D721Med (cell line): Measurements from ENCODE around the gene CALHM3.
"Not testable (repeated sequence)": the region's sequence is repeated elsewhere in the genome, so short reads cannot be mapped to it uniquely, and the experiment has no call there.

Source experiments
- DNase-seq: peaks from one replicate; pipeline ENCODE4 v3.0.0; 2011; ENCODE audit warnings: low spot score; ENCODE audit not compliant: insufficient read length
- FAIRE-seq: peaks from 2 replicates; lab custom pipeline; 2011; peaks lifted over from hg19 to GRCh38; lab: Jason Lieb, UNC
- TF ChIP-seq, protein P1 (sequence below): IDR thresholded peaks from 2 replicates; pipeline ENCODE4 v1.5.1; 2012; ENCODE audit warnings: mild to moderate bottlenecking, control low read depth; ENCODE audit not compliant: insufficient read depth; ENCODE audit errors: missing control alignments

CALHM3 gene, protein sequence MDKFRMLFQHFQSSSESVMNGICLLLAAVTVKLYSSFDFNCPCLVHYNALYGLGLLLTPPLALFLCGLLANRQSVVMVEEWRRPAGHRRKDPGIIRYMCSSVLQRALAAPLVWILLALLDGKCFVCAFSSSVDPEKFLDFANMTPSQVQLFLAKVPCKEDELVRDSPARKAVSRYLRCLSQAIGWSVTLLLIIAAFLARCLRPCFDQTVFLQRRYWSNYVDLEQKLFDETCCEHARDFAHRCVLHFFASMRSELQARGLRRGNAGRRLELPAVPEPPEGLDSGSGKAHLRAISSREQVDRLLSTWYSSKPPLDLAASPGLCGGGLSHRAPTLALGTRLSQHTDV

DNA sequence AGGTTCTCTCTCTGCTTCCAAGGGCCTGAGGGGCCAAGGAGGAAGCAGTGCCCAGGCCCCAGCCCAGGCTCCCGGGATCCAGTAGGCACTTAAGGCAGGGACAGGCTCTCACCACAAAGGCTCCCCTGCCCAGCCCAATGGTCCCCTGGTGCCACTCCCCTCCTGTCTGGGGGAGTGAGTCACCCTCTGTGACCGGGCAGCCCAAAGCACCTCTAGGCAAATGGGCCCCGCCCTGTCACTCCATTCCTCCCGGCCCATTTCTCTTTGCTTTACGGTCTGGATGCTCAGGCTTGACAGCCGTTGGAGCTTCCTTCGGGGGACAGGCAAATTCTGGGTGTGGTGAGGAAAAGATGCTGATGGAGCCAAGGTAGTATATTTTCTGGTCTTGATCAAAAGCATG lies at the start of gene CALHM3:
TSS of gene CALHM3 (minus strand) at position 106 of the 400 bp plus-strand sequence. CDS start 208 bp downstream, outside the sequence.
- TF ChIP-seq, protein P1, sequence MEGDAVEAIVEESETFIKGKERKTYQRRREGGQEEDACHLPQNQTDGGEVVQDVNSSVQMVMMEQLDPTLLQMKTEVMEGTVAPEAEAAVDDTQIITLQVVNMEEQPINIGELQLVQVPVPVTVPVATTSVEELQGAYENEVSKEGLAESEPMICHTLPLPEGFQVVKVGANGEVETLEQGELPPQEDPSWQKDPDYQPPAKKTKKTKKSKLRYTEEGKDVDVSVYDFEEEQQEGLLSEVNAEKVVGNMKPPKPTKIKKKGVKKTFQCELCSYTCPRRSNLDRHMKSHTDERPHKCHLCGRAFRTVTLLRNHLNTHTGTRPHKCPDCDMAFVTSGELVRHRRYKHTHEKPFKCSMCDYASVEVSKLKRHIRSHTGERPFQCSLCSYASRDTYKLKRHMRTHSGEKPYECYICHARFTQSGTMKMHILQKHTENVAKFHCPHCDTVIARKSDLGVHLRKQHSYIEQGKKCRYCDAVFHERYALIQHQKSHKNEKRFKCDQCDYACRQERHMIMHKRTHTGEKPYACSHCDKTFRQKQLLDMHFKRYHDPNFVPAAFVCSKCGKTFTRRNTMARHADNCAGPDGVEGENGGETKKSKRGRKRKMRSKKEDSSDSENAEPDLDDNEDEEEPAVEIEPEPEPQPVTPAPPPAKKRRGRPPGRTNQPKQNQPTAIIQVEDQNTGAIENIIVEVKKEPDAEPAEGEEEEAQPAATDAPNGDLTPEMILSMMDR = no peak
- FAIRE-seq (no peak), DNase-seq (no peak)

DNA sequence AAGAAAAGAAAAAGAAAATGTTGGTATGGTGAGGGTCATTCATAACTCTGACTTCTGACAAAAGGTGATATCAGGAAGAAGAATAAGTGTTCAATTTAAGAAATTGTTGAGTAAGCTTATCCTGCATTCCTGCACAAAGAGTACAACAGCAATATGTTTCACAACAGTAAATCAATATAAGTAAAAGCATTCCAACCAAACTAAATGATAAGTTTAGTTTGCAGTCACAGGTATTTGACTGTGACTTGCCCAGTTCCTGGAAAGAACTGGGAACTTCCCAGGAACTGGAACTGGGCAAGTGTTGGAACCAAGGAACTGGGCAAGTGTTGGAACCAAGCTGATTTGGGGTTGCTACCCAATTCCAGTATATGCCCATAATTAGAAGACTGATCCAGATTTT lies 49.5 kb upstream of the CALHM3 start:
- no peak for DNase-seq
- FAIRE-seq = no peak
- TF ChIP-seq, protein P1 = no peak

DNA sequence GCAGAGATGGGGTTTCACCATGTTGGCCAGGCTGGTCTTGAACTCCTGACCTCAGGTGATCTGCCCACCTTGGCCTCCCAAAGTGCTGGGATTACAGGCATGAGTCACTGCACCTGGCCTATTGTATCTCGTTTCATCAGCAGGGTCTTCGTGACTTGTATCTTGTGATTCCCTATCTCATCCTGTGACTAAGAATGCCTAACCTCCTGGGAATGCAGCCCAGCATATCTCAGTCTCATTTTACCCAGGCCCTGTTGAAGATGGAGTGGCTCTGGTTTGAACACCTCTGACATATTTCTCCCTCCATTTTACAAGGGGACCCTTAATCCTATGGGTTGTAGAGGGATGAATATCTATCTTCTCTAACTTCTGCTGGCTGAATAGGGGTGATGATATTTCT lies 48.4 kb upstream of the CALHM3 start:
- FAIRE-seq, DNase-seq: not testable (repeated sequence)

DNA sequence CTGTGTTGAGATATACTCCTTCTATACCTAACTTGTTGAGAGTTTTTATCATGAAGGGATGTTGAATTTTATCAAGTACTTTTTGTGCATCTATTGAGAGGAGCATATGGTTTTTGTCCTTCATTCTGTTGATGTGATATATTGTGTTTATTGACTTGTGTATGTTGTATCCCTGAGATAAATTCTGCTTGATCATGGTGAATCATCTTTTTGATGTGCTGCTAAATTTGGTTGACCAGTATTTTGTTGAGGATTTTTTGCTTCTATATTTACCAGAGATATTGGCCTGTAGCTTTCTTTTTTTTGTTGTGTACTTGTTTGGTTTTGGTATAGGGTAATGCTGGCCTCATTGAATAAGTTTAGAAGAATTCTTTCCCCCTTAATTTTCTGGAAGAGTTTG lies 46.9 kb upstream of the CALHM3 start:
- FAIRE-seq = no peak
- no peak for DNase-seq
- TF ChIP-seq, protein P1 = no peak

DNA sequence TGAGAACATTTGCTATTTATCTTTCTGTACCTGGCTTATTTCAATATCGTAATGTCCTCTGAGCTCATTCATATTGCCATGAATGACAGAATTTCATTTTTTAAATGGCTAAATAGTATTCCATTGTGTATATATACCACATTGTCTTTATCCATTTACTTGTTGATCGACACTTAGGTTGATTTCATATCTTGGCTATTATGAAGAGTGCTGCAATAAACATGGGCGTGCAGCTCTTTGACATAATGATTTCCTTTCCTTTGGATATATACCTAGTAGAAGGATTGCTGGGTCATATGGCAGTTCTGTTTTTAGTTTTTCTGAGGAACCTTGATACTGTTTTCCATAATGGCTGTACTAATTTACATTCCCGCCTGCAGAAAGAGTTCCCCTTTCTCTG lies 44.6 kb upstream of the CALHM3 start:
- no peak for FAIRE-seq
- DNase-seq = no peak
- TF ChIP-seq, protein P1 = no peak

DNA sequence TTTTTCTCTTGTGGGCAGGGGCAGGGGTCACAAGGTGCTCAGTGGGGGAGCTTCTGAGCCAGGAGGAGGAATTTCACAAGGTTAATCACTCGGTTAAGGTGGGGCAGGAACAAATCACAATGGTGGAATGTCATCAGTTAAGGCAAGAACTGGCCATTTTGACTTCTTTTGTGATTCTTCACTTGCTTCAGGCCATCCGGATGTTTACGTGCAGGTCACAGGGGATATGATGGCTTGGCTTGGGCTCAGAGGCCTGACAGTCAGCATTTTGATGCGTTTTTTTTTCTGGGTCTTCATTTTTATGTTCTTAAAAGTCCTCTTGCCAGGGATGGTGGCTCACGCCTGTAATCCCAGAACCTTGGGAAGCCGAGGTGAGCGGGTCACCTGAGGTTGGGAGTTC lies 43.0 kb upstream of the CALHM3 start:
- DNase-seq, FAIRE-seq: not testable (repeated sequence)

DNA sequence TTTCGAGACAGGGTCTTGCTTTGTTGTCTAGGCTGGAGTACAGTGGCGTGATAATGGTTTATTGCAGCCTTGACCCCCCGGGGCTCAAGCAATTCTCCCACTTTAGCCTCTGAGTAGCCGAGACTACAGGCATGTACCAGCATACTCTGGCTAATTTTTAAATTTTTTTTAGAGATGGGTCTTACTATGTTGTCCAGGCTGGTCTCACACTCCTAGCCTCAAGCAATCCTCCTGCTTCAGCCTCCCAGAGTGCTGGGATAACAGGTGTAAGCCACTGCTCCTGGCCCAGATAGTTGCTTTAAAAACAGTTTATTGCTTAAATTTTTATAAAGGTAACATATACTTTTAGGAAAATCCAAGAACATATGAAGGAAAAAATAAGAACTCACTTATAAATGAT lies 40.8 kb upstream of the CALHM3 start:
- FAIRE-seq (no peak), DNase-seq (no peak)
- TF ChIP-seq, protein P1 = no peak

DNA sequence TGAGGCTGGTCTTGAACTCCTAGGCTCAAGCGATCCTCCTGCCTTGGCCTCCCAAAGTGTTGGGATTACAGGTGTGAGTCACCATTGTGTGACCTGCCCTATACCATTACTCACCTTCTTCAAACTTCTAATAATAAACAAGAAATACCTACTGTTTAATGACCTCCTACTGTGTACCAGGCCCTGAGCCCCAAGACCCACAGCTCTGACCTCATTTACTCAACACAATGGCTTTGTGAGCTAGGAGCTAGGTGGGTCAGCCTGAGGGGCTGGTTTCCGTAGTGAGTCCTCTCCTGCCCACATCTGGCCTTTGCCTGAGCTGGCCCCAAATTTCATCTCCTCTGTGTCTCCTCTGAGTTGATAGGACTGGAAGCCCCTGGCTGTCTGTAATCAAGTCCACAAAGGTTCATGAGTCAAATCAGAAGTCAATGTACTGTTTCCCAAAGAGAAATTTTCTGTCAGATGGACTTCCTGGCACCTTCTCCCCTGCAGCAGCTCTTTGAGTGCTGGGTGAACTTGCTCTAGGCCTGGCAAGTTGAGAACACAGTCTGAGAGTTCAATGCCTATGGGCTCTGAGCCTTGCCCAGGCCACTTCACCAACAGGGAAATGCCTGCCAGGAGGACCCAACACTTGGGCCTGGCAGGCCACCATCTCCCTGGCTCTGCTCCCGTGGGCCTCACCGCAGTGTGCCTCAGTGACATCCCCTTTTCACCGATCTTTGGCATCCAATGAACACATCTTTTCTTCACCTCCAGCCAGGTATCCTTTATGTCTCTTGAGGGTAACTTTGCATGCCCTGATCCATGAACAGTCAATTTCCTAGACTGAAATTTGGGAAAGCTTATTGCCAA lies 38.4 kb upstream of the CALHM3 start:
- FAIRE-seq (no peak), DNase-seq (no peak)
- TF ChIP-seq, protein P1 = no peak
